Mucosa of descending colon (tissue), 3 donors: ENCODE measurements around the gene CIAO2B. TPM values are rescaled to one million over a fixed set of nuclear protein-coding genes. Genes with fewer than 3 reads are reported as not detected.

Experiments used
- ATAC-seq: fragments of 200-7000 bp; cut with Tn5 transposase; one replicate; pipeline ENCODE4 v1.9.1; 2020; ENCODE audit warnings: mild to moderate bottlenecking, moderate library complexity
- DNase-seq, 3 donors: peaks; one replicate each; pipeline ENCODE4 v3.0.0-alpha.2; 2020
- H3K36me3 ChIP-seq: fragments of 200-600 bp; one replicate; pipeline ENCODE4 v1.8.0; 2021; ENCODE audit warnings: low read depth, mild to moderate bottlenecking
- H3K4me1 ChIP-seq: fragments of 200-600 bp; one replicate; pipeline ENCODE4 v1.8.0; 2021; ENCODE audit warnings: low read depth, mild to moderate bottlenecking
- H3K4me3 ChIP-seq: fragments of 200-600 bp; one replicate; pipeline ENCODE4 v1.8.0; 2021; ENCODE audit warnings: mild to moderate bottlenecking
- H3K9me3 ChIP-seq: fragments of 200-600 bp; one replicate; pipeline ENCODE4 v1.8.0; 2021; ENCODE audit warnings: mild to moderate bottlenecking
- CTCF ChIP-seq: fragments of 200-600 bp; IDR thresholded peaks from one replicate; pipeline ENCODE4 v1.8.0; 2022; ENCODE audit warnings: antibody characterized with exemption, mild to moderate bottlenecking
- intact Hi-C, 2 donors: fragments of 100-400 bp; cut with DNase I in 1 of 2; cut with micrococcal nuclease in 1 of 2; formaldehyde crosslinking; loops; one replicate each; pipeline versions ENCODE4 v1.11.0 to v1.11.1; 2022; cut with DNase I, micrococcal nuclease
- total RNA-seq, 3 donors: library from RNA; stranded (reverse); fragmentation: NEBNext Ultra II Directional in 2 of 3; extraction: Animal tissue kit (Norgen Biotek cat#: 25700) in 2 of 3; gene quantifications; one replicate each; pipeline versions ENCODE4 v1.2.1 to v1.2.4, GENCODE V29; 2021 to 2023
- donor health status: DM: no; HTN: no; CAD: no; lungs with moderate emphysema.
- donor health status: DM: no; HTN: no; CAD: no.
- donor health status: DM: no; HTN: yes; CAD: no.

Gene CIAO2B
- total RNA-seq, 3 donors from 2014 or later = 72.5 to 78.1 (median 76.5) TPM

GRCh38 chr16:66888647-66889615 is 45.3 kb downstream of the CIAO2B start:
- Histone ChIP-seq H3K36me3 (no peaks in the 10 kb centered on the region), H3K9me3 (no peaks in the 10 kb centered on the region), H3K4me3 (no peak overlapping the region), H3K4me1 (no peaks in the 10 kb centered on the region)
- TF ChIP-seq CTCF = no peak
- intact Hi-C loops = no loop called here
- no peak for DNase-seq
- no peak for ATAC-seq

- DNase-seq (no peak), ATAC-seq (no peak)
- no peaks in the 10 kb centered on the region for H3K9me3 ChIP-seq
- H3K36me3 ChIP-seq = no peaks in the 10 kb centered on the region
- H3K4me3 ChIP-seq = no peak overlapping the region
- intact Hi-C loops = no loop called here
- H3K4me1 ChIP-seq = no peaks in the 10 kb centered on the region
- no peak for TF ChIP-seq CTCF
These were observed 47.3 kb downstream of the CIAO2B start for GRCh38 chr16:66886914-66887313.

GRCh38 chr16:66886321-66886720 is 47.9 kb downstream of the CIAO2B start:
- H3K36me3 ChIP-seq = no peaks in the 10 kb centered on the region
- H3K4me3 ChIP-seq = no peak overlapping the region
- no peak for DNase-seq
- H3K4me1 ChIP-seq = peaks cover 2% of the 10 kb centered on the region
- no peaks in the 10 kb centered on the region for H3K9me3 ChIP-seq
- ATAC-seq = no peak
- intact Hi-C loops = no loop called here
- TF ChIP-seq CTCF = no peak

- no peak for TF ChIP-seq CTCF
- H3K36me3 ChIP-seq = no peaks in the 10 kb centered on the region
- H3K9me3 ChIP-seq = no peaks in the 10 kb centered on the region
- ATAC-seq (no peak), DNase-seq (no peak)
- intact Hi-C loops = no loop called here
- no peak overlapping the region for H3K4me3 ChIP-seq
- peaks cover 7% of the 10 kb centered on the region for H3K4me1 ChIP-seq
These were observed 48.7 kb downstream of the CIAO2B start for GRCh38 chr16:66885491-66885890.

- Histone ChIP-seq H3K4me1 (peaks cover 14% of the 10 kb centered on the region), H3K4me3 (no peak overlapping the region), H3K9me3 (no peaks in the 10 kb centered on the region), H3K36me3 (no peaks in the 10 kb centered on the region)
- no peak for ATAC-seq
- DNase-seq = no peak
- intact Hi-C loops = no loop called here
- TF ChIP-seq CTCF = no peak
These were observed 51.5 kb downstream of the CIAO2B start for GRCh38 chr16:66882702-66883101.

Other genes with a start within 250 kb of the CIAO2B start
- gene CMTM4, start 237.7 kb downstream of the CIAO2B start, total RNA-seq = 100 to 1,000 TPM in 2 of 3 donors, 10 to 100 TPM in 1; 91.6 to 208 (median 155) TPM
- 100 to 1,000 TPM; 153 to 249 (median 217) TPM for gene DYNC1LI2, start 182.8 kb downstream of the CIAO2B start, total RNA-seq
- gene TERB1, start 132.8 kb downstream of the CIAO2B start, total RNA-seq = under 1 TPM in 2 of 3 donors, not detected in 1; 0.28 to 0.32 TPM
- 10 to 100 TPM; 48.4 to 52.9 (median 50.8) TPM for gene NAE1, start 103.4 kb downstream of the CIAO2B start, total RNA-seq
- 100 to 1,000 TPM in 2 of 3 donors, 10 to 100 TPM in 1; 59.3 to 253 (median 131) TPM for gene CA7, start 90.0 kb downstream of the CIAO2B start, total RNA-seq
- gene PDP2, start 53.9 kb downstream of the CIAO2B start, total RNA-seq = 10 to 100 TPM; 15.5 to 23.5 (median 23.2) TPM
- gene CDH16, start 15.5 kb downstream of the CIAO2B start, total RNA-seq = under 1 TPM; 0.13 to 0.78 (median 0.72) TPM
- gene RRAD, start 8.9 kb downstream of the CIAO2B start, total RNA-seq = 10 to 100 TPM in 1 of 3 donors, 1 to 10 TPM in 2; 1.3 to 11.6 (median 1.3) TPM
- 100 to 1,000 TPM; 180 to 566 (median 456) TPM for gene CES2, start 1.1 kb upstream of the CIAO2B start, total RNA-seq
- gene CES3, start 26.9 kb upstream of the CIAO2B start, total RNA-seq = 100 to 1,000 TPM in 2 of 3 donors, 10 to 100 TPM in 1; 86.5 to 264 (median 199) TPM
- gene CES4A, start 54.2 kb upstream of the CIAO2B start, total RNA-seq = 10 to 100 TPM in 1 of 3 donors, 1 to 10 TPM in 2; 6.3 to 10.1 (median 8.3) TPM
- gene CBFB, start 94.7 kb upstream of the CIAO2B start, total RNA-seq = 10 to 100 TPM; 26.3 to 35.5 (median 26.8) TPM
- gene PHAF1, start 175.5 kb upstream of the CIAO2B start, total RNA-seq = 10 to 100 TPM; 13.3 to 15.7 (median 13.6) TPM
- gene B3GNT9, start 216.6 kb upstream of the CIAO2B start, total RNA-seq = 1 to 10 TPM; 1.5 to 8.4 (median 4.0) TPM
- 10 to 100 TPM; 21.0 to 27.4 (median 26.6) TPM for gene TRADD, start 225.5 kb upstream of the CIAO2B start, total RNA-seq
- gene FBXL8, start 225.6 kb upstream of the CIAO2B start, total RNA-seq = 10 to 100 TPM; 23.3 to 33.8 (median 24.5) TPM
- gene HSF4, start 230.3 kb upstream of the CIAO2B start, total RNA-seq = 100 to 1,000 TPM in 1 of 3 donors, 10 to 100 TPM in 2; 26.0 to 113 (median 64.4) TPM
- 10 to 100 TPM; 23.5 to 35.9 (median 32.0) TPM for gene NOL3, start 236.1 kb upstream of the CIAO2B start, total RNA-seq
- 10 to 100 TPM; 24.8 to 35.1 (median 29.2) TPM for gene MATCAP1, start 249.6 kb upstream of the CIAO2B start, total RNA-seq